ENCODE results near the gene SDK1. TPM values are rescaled to one million over a fixed set of nuclear protein-coding genes. Genes with fewer than 3 reads are reported as not detected.

SDK1 gene
- total and polyA plus RNA-seq, 2 of the 8 experiments (the other 6 are each of a cell fraction or from before 2014, with no cell fraction given) = 3.3 to 7.2 TPM

- TF ChIP-seq CHD7 (IDR thresholded peaks at IDR 0.05; ENCODE audit: insufficient replicate concordance, low read length) (no peak), POU5F1 (IDR thresholded peaks at IDR 0.05; ENCODE audit: low read depth, low read length) (no peak), ATF3 (IDR thresholded peaks at IDR 0.05; ENCODE audit: insufficient read depth, low read depth, low read length) (no peak), KDM4A (IDR thresholded peaks at IDR 0.05; ENCODE audit: low read depth, low read length, severe bottlenecking) (no peak), SIN3A (conservative IDR thresholded peaks at IDR 0.05 in 1 of 2, IDR thresholded peaks at IDR 0.05 in 1 of 2; ENCODE audit: low read depth in 1 of 2, low read length in 2 of 2) (no peak), SUZ12 (IDR thresholded peaks at IDR 0.05; ENCODE audit: low read length) (no peak), TBP (IDR thresholded peaks at IDR 0.05; ENCODE audit: low read depth, low read length) (no peak), ZNF274 (IDR thresholded peaks at IDR 0.05; ENCODE audit: borderline replicate concordance, extremely low read depth, low read length) (no peak), SIRT6 (IDR thresholded peaks at IDR 0.05; ENCODE audit: low read length) (no peak)
Measured at GRCh38 chr7:4241791-4242190, 940.7 kb downstream of the SDK1 start (continued).
